Iris pigment epithelial cell (primary cell): ENCODE results near the gene TBC1D3L.
"Not testable (repeated sequence)": the region's sequence is repeated elsewhere in the genome, so short reads cannot be mapped to it uniquely, and the experiment has no call there.

Experiments
- DNase-seq: peaks from one replicate; pipeline ENCODE4 v3.0.0-alpha.2; 2011; ENCODE audit warnings: low read depth

The TBC1D3L gene

DNA sequence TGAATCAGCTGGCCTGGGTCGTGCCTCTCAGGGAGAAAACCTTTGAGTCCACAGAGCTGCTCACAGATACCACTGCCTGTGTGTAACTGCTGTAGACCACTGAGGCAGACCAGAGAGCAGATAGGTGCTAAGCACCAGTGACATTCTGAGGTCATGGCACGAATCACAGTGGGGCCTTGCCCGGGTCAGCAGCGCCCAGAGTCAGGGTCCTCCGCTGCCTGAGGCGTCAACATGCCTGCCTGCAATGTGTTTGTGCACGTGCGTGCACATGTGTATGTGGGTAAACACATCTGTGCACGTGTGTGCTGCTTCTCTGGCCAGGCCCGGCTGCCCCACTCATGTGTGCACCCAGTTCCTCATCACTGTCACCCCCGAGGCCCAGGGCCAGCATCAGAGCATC is at the start of gene TBC1D3L:
Gene TBC1D3L, minus strand, starts transcription at position 101 of the 400 bp plus-strand sequence. CDS start 1,540 bp downstream, outside the sequence.
- not testable (repeated sequence) for DNase-seq

DNA sequence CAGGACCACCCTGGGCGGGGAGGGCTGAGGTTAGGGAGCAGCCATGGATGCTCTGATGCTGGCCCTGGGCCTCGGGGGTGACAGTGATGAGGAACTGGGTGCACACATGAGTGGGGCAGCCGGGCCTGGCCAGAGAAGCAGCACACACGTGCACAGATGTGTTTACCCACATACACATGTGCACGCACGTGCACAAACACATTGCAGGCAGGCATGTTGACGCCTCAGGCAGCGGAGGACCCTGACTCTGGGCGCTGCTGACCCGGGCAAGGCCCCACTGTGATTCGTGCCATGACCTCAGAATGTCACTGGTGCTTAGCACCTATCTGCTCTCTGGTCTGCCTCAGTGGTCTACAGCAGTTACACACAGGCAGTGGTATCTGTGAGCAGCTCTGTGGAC is 14.8 kb upstream of the TBC1D3L start, which contains the start of gene TBC1D3D:
Gene TBC1D3D, plus strand, starts transcription at position 301 of the 400 bp plus-strand sequence. CDS start 1,585 bp downstream, outside the sequence.
- not testable (repeated sequence) for DNase-seq
